ENCODE data around the gene ACY1.

GRCh38 chr3:51957520-51958205 is 25.7 kb upstream of the ACY1 start:
- no peak for TF ChIP-seq POLR2A (IDR thresholded peaks at IDR 0.05)
- TF ChIP-seq, protein P1, sequence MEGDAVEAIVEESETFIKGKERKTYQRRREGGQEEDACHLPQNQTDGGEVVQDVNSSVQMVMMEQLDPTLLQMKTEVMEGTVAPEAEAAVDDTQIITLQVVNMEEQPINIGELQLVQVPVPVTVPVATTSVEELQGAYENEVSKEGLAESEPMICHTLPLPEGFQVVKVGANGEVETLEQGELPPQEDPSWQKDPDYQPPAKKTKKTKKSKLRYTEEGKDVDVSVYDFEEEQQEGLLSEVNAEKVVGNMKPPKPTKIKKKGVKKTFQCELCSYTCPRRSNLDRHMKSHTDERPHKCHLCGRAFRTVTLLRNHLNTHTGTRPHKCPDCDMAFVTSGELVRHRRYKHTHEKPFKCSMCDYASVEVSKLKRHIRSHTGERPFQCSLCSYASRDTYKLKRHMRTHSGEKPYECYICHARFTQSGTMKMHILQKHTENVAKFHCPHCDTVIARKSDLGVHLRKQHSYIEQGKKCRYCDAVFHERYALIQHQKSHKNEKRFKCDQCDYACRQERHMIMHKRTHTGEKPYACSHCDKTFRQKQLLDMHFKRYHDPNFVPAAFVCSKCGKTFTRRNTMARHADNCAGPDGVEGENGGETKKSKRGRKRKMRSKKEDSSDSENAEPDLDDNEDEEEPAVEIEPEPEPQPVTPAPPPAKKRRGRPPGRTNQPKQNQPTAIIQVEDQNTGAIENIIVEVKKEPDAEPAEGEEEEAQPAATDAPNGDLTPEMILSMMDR (IDR thresholded peaks at IDR 0.05), result no peak

All from esophagus squamous epithelium (tissue), 4 donors.